ENCODE results near the gene ZNF700.
"Not testable (repeated sequence)": the region's sequence is repeated elsewhere in the genome, so short reads cannot be mapped to it uniquely, and the experiment has no call there.

- TF ChIP-seq CTCF (IDR thresholded peaks at IDR 0.05; ENCODE audit: insufficient read depth, low read length, poor library complexity, severe bottlenecking); EZH2phosphoT487 (conservative IDR thresholded peaks at IDR 0.05; ENCODE audit: low read length): not testable (repeated sequence)
Observed at GRCh38 chr19:11938383-11938782, 13.5 kb downstream of the ZNF700 start.
